HG03159 (cell line): Measurements from ENCODE around the gene SYNDIG1.

Source experiments
- ATAC-seq: cut with Tn5 transposase; IDR thresholded peaks from one replicate; pipeline ENCODE4 v1.9.1; 2021; ENCODE audit warnings: mild to moderate bottlenecking, moderate library complexity; ENCODE audit not compliant: unreplicated experiment

Gene SYNDIG1

GRCh38 chr20:24669701-24670100, 200.3 kb downstream of the SYNDIG1 start:
- no peak for ATAC-seq

- no peak for ATAC-seq
Observed at GRCh38 chr20:24670341-24670872, 201.0 kb downstream of the SYNDIG1 start.

GRCh38 chr20:24670981-24671380, 201.6 kb downstream of the SYNDIG1 start:
- no peak for ATAC-seq

- ATAC-seq: no peak
Observed at GRCh38 chr20:24672181-24672880, 202.9 kb downstream of the SYNDIG1 start.

- no peak for ATAC-seq
Observed at GRCh38 chr20:24672886-24673677, 203.7 kb downstream of the SYNDIG1 start.

- ATAC-seq: no peak
Observed at GRCh38 chr20:24673678-24674570, 204.5 kb downstream of the SYNDIG1 start.

GRCh38 chr20:24674921-24675605, 205.6 kb downstream of the SYNDIG1 start:
- no peak for ATAC-seq

GRCh38 chr20:24675651-24676352, 206.4 kb downstream of the SYNDIG1 start:
- no peak for ATAC-seq

GRCh38 chr20:24676353-24676977, 207.0 kb downstream of the SYNDIG1 start:
- no peak for ATAC-seq

GRCh38 chr20:24676978-24677370, 207.5 kb downstream of the SYNDIG1 start:
- ATAC-seq: no peak

GRCh38 chr20:24677626-24678315, 208.3 kb downstream of the SYNDIG1 start:
- no peak for ATAC-seq

- ATAC-seq: no peak
Observed at GRCh38 chr20:24678351-24679106, 209.1 kb downstream of the SYNDIG1 start.

- no peak for ATAC-seq
Observed at GRCh38 chr20:24679448-24680047, 210.1 kb downstream of the SYNDIG1 start.

- ATAC-seq: no peak
Observed at GRCh38 chr20:24681634-24682495, 212.4 kb downstream of the SYNDIG1 start.

- ATAC-seq: no peak
Observed at GRCh38 chr20:24682496-24682985, 213.1 kb downstream of the SYNDIG1 start.

- no peak for ATAC-seq
Observed at GRCh38 chr20:24683676-24684075, 214.2 kb downstream of the SYNDIG1 start.
